M059J (cell line): ENCODE measurements around the gene ACTR8. TPM values are rescaled to one million over a fixed set of nuclear protein-coding genes. Genes with fewer than 3 reads are reported as not detected.

Source experiments
- total RNA-seq: library from RNA; depleted of rRNA; stranded (reverse); fragments of >200 nt; shearing (Covaris generic); gene quantifications from 2 replicates; pipeline ENCODE4 v1.2.3, GENCODE V29; 2014; rRNA removed

The ACTR8 gene
- total RNA-seq, 1 experiment from 2014 or later = 14.3 TPM

Other genes starting within 250 kb of the ACTR8 start
- 0.07 and 0.17 TPM in 2 replicates for gene CHDH, start 35.7 kb downstream of the ACTR8 start, total RNA-seq
- gene IL17RB, start 35.6 kb downstream of the ACTR8 start, total RNA-seq = 0.25 TPM in 1 of 2 replicates, not detected in the other
- gene SELENOK, start 9.7 kb upstream of the ACTR8 start, total RNA-seq = 56.1 and 67.0 TPM in 2 replicates
- gene CACNA2D3, start 240.4 kb upstream of the ACTR8 start, total RNA-seq = 0.91 TPM in 2 replicates